Stimulated activated CD4-positive, alpha-beta T cell treated with anti-CD3 and anti-CD28 coated beads, Interleukin-15, amount 100 ng/mL, for 1 hour (primary cell): Measurements from ENCODE around the gene IQGAP1.
"Not testable (repeated sequence)": the region's sequence is repeated elsewhere in the genome, so short reads cannot be mapped to it uniquely, and the experiment has no call there.

Experiments
- DNase-seq, 2 donors: peaks; one replicate each; pipeline ENCODE4 v3.0.0-alpha.2; 2020; ENCODE audit warnings: low read depth in 1 of 2, low spot score in 1 of 2

The IQGAP1 gene

DNA sequence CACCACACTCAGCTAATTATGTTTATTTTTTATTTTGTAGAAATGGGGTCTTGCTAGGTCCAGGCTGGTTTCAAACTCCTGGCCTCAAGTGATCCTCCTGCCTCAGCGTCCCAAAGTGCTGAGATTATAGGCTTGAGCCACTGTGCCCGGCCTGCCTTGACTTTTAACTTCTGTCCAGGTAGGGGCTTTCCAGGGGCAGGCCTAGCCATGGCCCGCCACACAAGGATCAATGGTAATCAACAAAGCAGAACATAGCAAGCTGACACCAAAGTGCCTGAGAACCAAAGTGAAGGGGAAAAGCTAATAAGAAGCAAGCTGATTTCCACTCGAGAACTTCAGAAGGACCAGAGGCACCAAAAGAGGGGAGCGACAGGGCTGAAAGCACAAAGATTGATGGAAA is 132.3 kb downstream of the IQGAP1 start:
- no peak for DNase-seq

GRCh38 chr15:90523373-90523772 is 135.3 kb downstream of the IQGAP1 start:
- DNase-seq: no peak

GRCh38 chr15:90524018-90524803 is 136.2 kb downstream of the IQGAP1 start:
- DNase-seq: not testable (repeated sequence)

DNA sequence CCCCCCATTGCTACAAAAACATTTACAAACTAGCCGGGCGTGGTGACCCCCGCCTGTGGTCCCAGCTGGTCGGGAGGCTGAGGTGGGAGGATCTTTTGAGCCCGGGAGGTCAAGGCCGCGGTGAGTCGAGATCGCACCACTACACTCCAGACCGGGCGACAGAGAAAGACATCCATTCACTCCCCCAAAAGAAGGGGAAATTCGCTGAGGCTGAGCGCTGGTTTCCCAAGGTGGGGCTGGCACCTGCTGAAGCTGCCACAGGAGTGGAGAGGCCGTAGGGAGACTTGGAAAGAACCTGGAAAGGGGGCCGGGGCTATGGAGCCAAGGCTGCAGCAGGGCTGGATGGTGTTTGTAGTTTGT is 140.9 kb downstream of the IQGAP1 start:
- DNase-seq: no peak

- DNase-seq: peak; percentile 25 to 45
Measured at GRCh38 chr15:90529371-90530249, 141.6 kb downstream of the IQGAP1 start, which contains the start of gene CRTC3. Gene CRTC3, plus strand, starts transcription at chr15:90529923. Its CDS starts 149 bp downstream, at chr15:90530072.

DNA sequence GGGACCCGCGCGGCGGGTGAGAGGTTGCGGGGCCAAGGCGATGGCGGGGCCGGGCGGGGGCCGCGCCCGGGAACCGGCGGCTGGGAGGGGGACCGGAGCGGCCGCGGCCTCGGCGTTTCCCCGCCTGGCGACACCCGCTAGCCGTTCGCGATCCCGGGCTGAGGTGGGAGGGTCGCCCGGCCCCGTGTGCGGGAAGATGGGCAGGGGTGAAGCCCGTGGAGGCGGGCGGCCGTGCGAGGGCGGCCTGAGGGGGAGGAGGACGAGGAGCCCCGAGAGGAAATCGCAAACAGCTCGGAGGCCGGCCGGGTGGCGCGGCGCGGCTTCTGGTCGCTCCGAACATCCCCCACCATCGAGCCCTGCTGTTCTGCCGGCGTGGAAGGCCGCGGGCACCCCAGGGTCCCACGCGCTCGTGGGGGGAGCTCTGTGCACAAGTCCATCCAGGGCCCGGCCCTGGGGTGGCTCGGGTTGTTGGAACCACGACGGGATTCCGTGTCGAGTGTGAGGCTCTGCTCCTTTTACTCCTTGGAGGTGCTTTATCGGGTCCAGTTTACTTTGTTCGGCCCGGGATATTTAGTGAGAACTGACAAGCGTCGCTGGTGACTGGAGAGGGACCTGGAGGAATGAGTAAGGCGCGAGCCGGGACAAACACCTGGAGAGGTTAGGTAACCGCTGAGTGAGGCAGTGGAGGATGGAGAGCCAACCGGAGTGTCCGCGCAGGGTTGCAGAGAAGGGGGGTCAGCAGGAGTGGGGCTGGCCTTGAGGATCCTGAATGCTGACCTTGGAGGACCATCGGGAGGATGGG is 142.4 kb downstream of the IQGAP1 start:
- DNase-seq: peak; percentile 9 to 23

DNA sequence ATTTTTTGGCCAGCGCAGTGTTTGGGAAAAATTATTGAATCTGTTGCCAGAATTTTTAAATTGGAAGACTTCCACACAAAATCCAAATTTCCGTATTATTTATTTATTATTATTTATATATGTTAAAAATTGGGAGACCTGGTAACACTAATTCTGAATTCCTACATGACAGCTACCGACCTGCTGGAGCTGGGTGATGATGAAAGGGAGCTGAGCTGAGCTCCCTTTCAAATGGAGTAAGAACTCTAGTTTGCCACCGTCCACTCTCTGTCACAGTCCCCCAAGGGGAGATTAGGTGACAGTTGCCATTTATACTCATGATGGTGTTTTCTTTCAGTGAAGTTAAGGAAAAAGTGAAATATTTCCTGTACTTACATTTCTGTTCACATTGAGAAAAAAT is 143.1 kb downstream of the IQGAP1 start:
- DNase-seq: no peak

DNA sequence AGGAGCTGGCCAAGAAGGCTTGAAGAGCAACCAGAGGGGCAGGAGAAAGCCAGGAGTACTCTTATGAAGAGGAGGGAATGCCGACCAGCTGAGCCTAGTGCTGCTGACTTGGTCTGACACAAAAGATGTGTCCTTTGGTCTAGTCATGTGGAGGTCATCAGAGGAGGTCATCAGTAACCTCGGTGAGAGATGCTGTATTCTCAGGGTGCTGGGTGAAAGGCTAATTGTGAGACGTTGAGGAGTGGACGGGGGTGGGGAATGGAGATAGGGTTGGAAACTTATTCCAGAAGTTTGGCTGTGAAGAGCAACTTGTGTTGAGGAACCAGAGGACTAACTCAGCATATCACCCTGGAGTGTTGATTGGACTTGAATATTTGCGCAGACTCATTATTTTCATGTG is 147.2 kb downstream of the IQGAP1 start:
- DNase-seq: no peak

GRCh38 chr15:90539789-90540188 is 151.7 kb downstream of the IQGAP1 start:
- DNase-seq: no peak

DNA sequence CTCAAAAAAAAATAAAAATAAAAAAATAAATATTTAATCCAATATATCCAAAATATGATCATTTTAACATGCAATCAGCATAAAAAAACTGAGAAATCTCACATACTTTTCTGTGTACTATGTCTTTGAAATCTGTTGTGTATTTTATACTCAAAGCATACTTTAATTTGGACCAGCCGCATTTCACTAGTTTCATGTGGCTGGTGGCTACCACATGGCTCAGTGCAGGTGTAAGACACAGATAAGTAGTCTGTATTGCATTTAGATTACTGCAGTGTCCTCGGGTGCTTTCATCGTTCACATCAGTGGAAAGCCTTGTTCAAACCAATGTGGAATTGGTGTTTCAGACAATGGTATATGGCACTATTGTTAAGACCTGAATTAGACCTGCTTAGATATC is 152.7 kb downstream of the IQGAP1 start:
- no peak for DNase-seq

- DNase-seq: no peak
Measured at GRCh38 chr15:90545095-90545494, 157.1 kb downstream of the IQGAP1 start.

GRCh38 chr15:90547540-90547939 is 159.5 kb downstream of the IQGAP1 start:
- no peak for DNase-seq

GRCh38 chr15:90550919-90551318 is 162.9 kb downstream of the IQGAP1 start:
- no peak for DNase-seq
